Measurements from ENCODE around the gene TAPBP. TPM values are rescaled to one million over a fixed set of nuclear protein-coding genes. Genes with fewer than 3 reads are reported as not detected.

The TAPBP gene
- total and polyA plus RNA-seq, 3 donors from 2014 or later = 34.6 to 128 (median 76.5) TPM

- TF ChIP-seq CTCF (IDR thresholded peaks at IDR 0.05) = no peak
- no peak for TF ChIP-seq POLR2A (IDR thresholded peaks at IDR 0.05)
- peak overlapping the region; percentile 82 to 89 for H3K27ac ChIP-seq
- H3K36me3 ChIP-seq (ENCODE audit: low read depth, missing control alignments) = no peaks in the 10 kb centered on the region
- H3K9me3 ChIP-seq = no peaks in the 10 kb centered on the region
- peaks cover 49% of the 10 kb centered on the region for H3K4me1 ChIP-seq
- intact Hi-C loops (cut with DNase I; ENCODE audit: low total_unique reads) = loop anchor here (10.0 kb wide), 2 partner anchors 98 to 112 kb away; partner anchors contain the start of genes CUTA, HSD17B8, PHF1 and RING1
- no peaks in the 10 kb centered on the region for H3K27me3 ChIP-seq
- H3K4me3 ChIP-seq = peak overlapping the region; percentile 50 to 52
- WGBS, 2 donors = 42 to 56% methylated on average over 11 to 19 of the region's 19 CpGs
- no peak for DNase-seq
Observed at GRCh38 chr6:33316603-33317418, 2.9 kb upstream of the TAPBP start.

GRCh38 chr6:33315793-33316602 lies 2.1 kb upstream of the TAPBP start:
- no peaks in the 10 kb centered on the region for H3K27me3 ChIP-seq
- TF ChIP-seq CTCF (IDR thresholded peaks at IDR 0.05) (no peak), POLR2A (IDR thresholded peaks at IDR 0.05) (no peak)
- intact Hi-C loops (cut with DNase I; ENCODE audit: low total_unique reads) = loop anchor here (10.0 kb wide), 2 partner anchors 99 to 111 kb away; partner anchors contain the start of genes CUTA, HSD17B8, PHF1 and RING1
- DNase-seq = no peak
- no peaks in the 10 kb centered on the region for H3K9me3 ChIP-seq
- H3K27ac ChIP-seq = peak overlapping the region in 1 of 2 donors; percentile 97
- peaks cover 49% of the 10 kb centered on the region for H3K4me1 ChIP-seq
- 61 to 69% methylated on average over 10 to 17 of the region's 17 CpGs for WGBS, 2 donors
- no peaks in the 10 kb centered on the region for H3K36me3 ChIP-seq (ENCODE audit: low read depth, missing control alignments)
- H3K4me3 ChIP-seq = no peak overlapping the region

GRCh38 chr6:33314943-33315792 lies 1.3 kb upstream of the TAPBP start:
- TF ChIP-seq CTCF (IDR thresholded peaks at IDR 0.05) (no peak), POLR2A (IDR thresholded peaks at IDR 0.05) (no peak)
- DNase-seq = peak; percentile 74
- Histone ChIP-seq H3K4me1 (peaks cover 42% of the 10 kb centered on the region), H3K9me3 (no peaks in the 10 kb centered on the region), H3K27ac (peak overlapping the region; percentile 94 to 97), H3K36me3 (ENCODE audit: low read depth, missing control alignments) (no peaks in the 10 kb centered on the region), H3K4me3 (peak overlapping the region in 1 of 2 donors; percentile 87), H3K27me3 (no peaks in the 10 kb centered on the region)
- 33 to 40% methylated on average over 10 to 47 of the region's 47 CpGs for WGBS, 2 donors
- intact Hi-C loops (cut with DNase I; ENCODE audit: low total_unique reads) = loop anchor here (10.0 kb wide), 2 partner anchors 100 to 110 kb away; partner anchors contain the start of genes CUTA, HSD17B8, PHF1 and RING1

GRCh38 chr6:33314515-33314942 lies 651 bp upstream of the TAPBP start:
- DNase-seq = peak; percentile 86
- Histone ChIP-seq H3K4me3 (peak overlapping the region; percentile 78 to 87), H3K4me1 (peaks cover 38% of the 10 kb centered on the region), H3K27me3 (no peaks in the 10 kb centered on the region), H3K27ac (peak overlapping the region; percentile 94 to 97), H3K36me3 (ENCODE audit: low read depth, missing control alignments) (no peaks in the 10 kb centered on the region), H3K9me3 (no peaks in the 10 kb centered on the region)
- 0 to 2% methylated on average over 9 to 10 of the region's 10 CpGs for WGBS, 2 donors
- TF ChIP-seq CTCF (IDR thresholded peaks at IDR 0.05) = no peak
- TF ChIP-seq POLR2A (IDR thresholded peaks at IDR 0.05) = no peak
- intact Hi-C loops (cut with DNase I; ENCODE audit: low total_unique reads) = loop anchor here (10.0 kb wide), 2 partner anchors 100 to 110 kb away; partner anchors contain the start of genes CUTA, HSD17B8, PHF1 and RING1

Data from testis (tissue), 3 donors.